Measurements from ENCODE around the gene SYNE3.

Gene SYNE3

GRCh38 chr14:95476747-95477146, 39.7 kb downstream of the SYNE3 start:
- H3K27me3 ChIP-seq (ENCODE audit: control insufficient read depth in 2 of 2, insufficient read depth in 2 of 2, low read length in 2 of 2), result no peaks in the 10 kb centered on the region
- peaks cover 4 to 12% of the 10 kb centered on the region in 2 donors for H3K4me1 ChIP-seq (ENCODE audit: control insufficient read depth in 2 of 2, insufficient read depth in 2 of 2, low read length in 2 of 2)
- H3K4me3 ChIP-seq (ENCODE audit: low read length in 2 of 2), result no peak overlapping the region
- H3K27ac ChIP-seq (ENCODE audit: low read depth in 2 of 2, low read length in 2 of 2), result no peak overlapping the region
- no peak overlapping the region for H3K9ac ChIP-seq (ENCODE audit: low read depth in 1 of 2, low read length in 2 of 2)
- H3K9me3 ChIP-seq (ENCODE audit: control insufficient read depth in 2 of 2, low read length in 2 of 2), result no peaks in the 10 kb centered on the region
- H3K36me3 ChIP-seq (ENCODE audit: control insufficient read depth in 2 of 2, insufficient read depth in 2 of 2, low read length in 2 of 2), result peaks cover 10 to 19% of the 10 kb centered on the region in 2 donors

- H3K27me3 ChIP-seq (ENCODE audit: control insufficient read depth in 2 of 2, insufficient read depth in 2 of 2, low read length in 2 of 2), result no peaks in the 10 kb centered on the region
- no peak overlapping the region for H3K4me3 ChIP-seq (ENCODE audit: low read length in 2 of 2)
- H3K4me1 ChIP-seq (ENCODE audit: control insufficient read depth in 2 of 2, insufficient read depth in 2 of 2, low read length in 2 of 2), result peaks cover 4 to 12% of the 10 kb centered on the region in 2 donors
- H3K36me3 ChIP-seq (ENCODE audit: control insufficient read depth in 2 of 2, insufficient read depth in 2 of 2, low read length in 2 of 2), result peaks cover 10 to 19% of the 10 kb centered on the region in 2 donors
- no peaks in the 10 kb centered on the region for H3K9me3 ChIP-seq (ENCODE audit: control insufficient read depth in 2 of 2, low read length in 2 of 2)
- no peak overlapping the region for H3K9ac ChIP-seq (ENCODE audit: low read depth in 1 of 2, low read length in 2 of 2)
- no peak overlapping the region for H3K27ac ChIP-seq (ENCODE audit: low read depth in 2 of 2, low read length in 2 of 2)
Observed at GRCh38 chr14:95475540-95476240, 40.8 kb downstream of the SYNE3 start.

- Histone ChIP-seq H3K4me3 (ENCODE audit: low read length in 2 of 2) (no peak overlapping the region), H3K9me3 (ENCODE audit: control insufficient read depth in 2 of 2, low read length in 2 of 2) (no peaks in the 10 kb centered on the region), H3K9ac (ENCODE audit: low read depth in 1 of 2, low read length in 2 of 2) (no peak overlapping the region), H3K4me1 (ENCODE audit: control insufficient read depth in 2 of 2, insufficient read depth in 2 of 2, low read length in 2 of 2) (peaks cover 0 to 5% of the 10 kb centered on the region in 2 donors), H3K27me3 (ENCODE audit: control insufficient read depth in 2 of 2, insufficient read depth in 2 of 2, low read length in 2 of 2) (no peaks in the 10 kb centered on the region), H3K36me3 (ENCODE audit: control insufficient read depth in 2 of 2, insufficient read depth in 2 of 2, low read length in 2 of 2) (peaks cover 10 to 19% of the 10 kb centered on the region in 2 donors), H3K27ac (ENCODE audit: low read depth in 2 of 2, low read length in 2 of 2) (no peak overlapping the region)
Observed at GRCh38 chr14:95474941-95475340, 41.5 kb downstream of the SYNE3 start.

GRCh38 chr14:95474486-95474885, 42.0 kb downstream of the SYNE3 start:
- Histone ChIP-seq H3K4me3 (ENCODE audit: low read length in 2 of 2) (no peak overlapping the region), H3K36me3 (ENCODE audit: control insufficient read depth in 2 of 2, insufficient read depth in 2 of 2, low read length in 2 of 2) (peaks cover 10 to 19% of the 10 kb centered on the region in 2 donors)

GRCh38 chr14:95472819-95473251, 43.6 kb downstream of the SYNE3 start:
- no peak overlapping the region for H3K27ac ChIP-seq (ENCODE audit: low read depth in 2 of 2, low read length in 2 of 2)
- no peaks in the 10 kb centered on the region for H3K9me3 ChIP-seq (ENCODE audit: control insufficient read depth in 2 of 2, low read length in 2 of 2)
- H3K27me3 ChIP-seq (ENCODE audit: control insufficient read depth in 2 of 2, insufficient read depth in 2 of 2, low read length in 2 of 2), result no peaks in the 10 kb centered on the region
- H3K4me1 ChIP-seq (ENCODE audit: control insufficient read depth in 2 of 2, insufficient read depth in 2 of 2, low read length in 2 of 2), result peaks cover 14 to 16% of the 10 kb centered on the region in 2 donors
- no peak overlapping the region for H3K9ac ChIP-seq (ENCODE audit: low read depth in 1 of 2, low read length in 2 of 2)
- peaks cover 10 to 21% of the 10 kb centered on the region in 2 donors for H3K36me3 ChIP-seq (ENCODE audit: control insufficient read depth in 2 of 2, insufficient read depth in 2 of 2, low read length in 2 of 2)
- H3K4me3 ChIP-seq (ENCODE audit: low read length in 2 of 2), result no peak overlapping the region

More at GRCh38 chr14:95474486-95474885, 42.0 kb downstream of the SYNE3 start:
- Histone ChIP-seq H3K9ac (ENCODE audit: low read depth in 1 of 2, low read length in 2 of 2) (no peak overlapping the region), H3K4me1 (ENCODE audit: control insufficient read depth in 2 of 2, insufficient read depth in 2 of 2, low read length in 2 of 2) (peaks cover 0 to 2% of the 10 kb centered on the region in 2 donors), H3K27ac (ENCODE audit: low read depth in 2 of 2, low read length in 2 of 2) (no peak overlapping the region), H3K9me3 (ENCODE audit: control insufficient read depth in 2 of 2, low read length in 2 of 2) (no peaks in the 10 kb centered on the region), H3K27me3 (ENCODE audit: control insufficient read depth in 2 of 2, insufficient read depth in 2 of 2, low read length in 2 of 2) (no peaks in the 10 kb centered on the region)

- Histone ChIP-seq H3K4me3 (ENCODE audit: low read length in 2 of 2) (no peak overlapping the region), H3K9ac (ENCODE audit: low read depth in 1 of 2, low read length in 2 of 2) (no peak overlapping the region), H3K4me1 (ENCODE audit: control insufficient read depth in 2 of 2, insufficient read depth in 2 of 2, low read length in 2 of 2) (peaks cover 20 to 24% of the 10 kb centered on the region in 2 donors), H3K36me3 (ENCODE audit: control insufficient read depth in 2 of 2, insufficient read depth in 2 of 2, low read length in 2 of 2) (peaks cover 10 to 21% of the 10 kb centered on the region in 2 donors), H3K27me3 (ENCODE audit: control insufficient read depth in 2 of 2, insufficient read depth in 2 of 2, low read length in 2 of 2) (no peaks in the 10 kb centered on the region), H3K9me3 (ENCODE audit: control insufficient read depth in 2 of 2, low read length in 2 of 2) (no peaks in the 10 kb centered on the region), H3K27ac (ENCODE audit: low read depth in 2 of 2, low read length in 2 of 2) (no peak overlapping the region)
Observed at GRCh38 chr14:95471476-95471875, 45.0 kb downstream of the SYNE3 start.

- H3K4me1 ChIP-seq (ENCODE audit: control insufficient read depth in 2 of 2, insufficient read depth in 2 of 2, low read length in 2 of 2), result peaks cover 20 to 24% of the 10 kb centered on the region in 2 donors
- H3K36me3 ChIP-seq (ENCODE audit: control insufficient read depth in 2 of 2, insufficient read depth in 2 of 2, low read length in 2 of 2), result peaks cover 10 to 21% of the 10 kb centered on the region in 2 donors
- no peak overlapping the region for H3K9ac ChIP-seq (ENCODE audit: low read depth in 1 of 2, low read length in 2 of 2)
- no peak overlapping the region for H3K4me3 ChIP-seq (ENCODE audit: low read length in 2 of 2)
- H3K9me3 ChIP-seq (ENCODE audit: control insufficient read depth in 2 of 2, low read length in 2 of 2), result no peaks in the 10 kb centered on the region
- no peaks in the 10 kb centered on the region for H3K27me3 ChIP-seq (ENCODE audit: control insufficient read depth in 2 of 2, insufficient read depth in 2 of 2, low read length in 2 of 2)
- no peak overlapping the region for H3K27ac ChIP-seq (ENCODE audit: low read depth in 2 of 2, low read length in 2 of 2)
Observed at GRCh38 chr14:95471016-95471415, 45.4 kb downstream of the SYNE3 start.

GRCh38 chr14:95469134-95469481, 47.3 kb downstream of the SYNE3 start:
- Histone ChIP-seq H3K36me3 (ENCODE audit: control insufficient read depth in 2 of 2, insufficient read depth in 2 of 2, low read length in 2 of 2) (peaks cover 10 to 18% of the 10 kb centered on the region in 2 donors), H3K9ac (ENCODE audit: low read depth in 1 of 2, low read length in 2 of 2) (peak overlapping the region; percentile 41 to 43), H3K27ac (ENCODE audit: low read depth in 2 of 2, low read length in 2 of 2) (peak overlapping the region; percentile 76 to 84), H3K9me3 (ENCODE audit: control insufficient read depth in 2 of 2, low read length in 2 of 2) (no peaks in the 10 kb centered on the region), H3K4me3 (ENCODE audit: low read length in 2 of 2) (no peak overlapping the region), H3K27me3 (ENCODE audit: control insufficient read depth in 2 of 2, insufficient read depth in 2 of 2, low read length in 2 of 2) (no peaks in the 10 kb centered on the region), H3K4me1 (ENCODE audit: control insufficient read depth in 2 of 2, insufficient read depth in 2 of 2, low read length in 2 of 2) (peaks cover 25 to 30% of the 10 kb centered on the region in 2 donors)

- Histone ChIP-seq H3K4me1 (ENCODE audit: control insufficient read depth in 2 of 2, insufficient read depth in 2 of 2, low read length in 2 of 2) (peaks cover 28 to 35% of the 10 kb centered on the region in 2 donors), H3K9ac (ENCODE audit: low read depth in 1 of 2, low read length in 2 of 2) (peak overlapping the region; percentile 27 to 41), H3K27ac (ENCODE audit: low read depth in 2 of 2, low read length in 2 of 2) (peak overlapping the region; percentile 76 to 84), H3K4me3 (ENCODE audit: low read length in 2 of 2) (peak overlapping the region in 1 of 2 donors; percentile 0), H3K27me3 (ENCODE audit: control insufficient read depth in 2 of 2, insufficient read depth in 2 of 2, low read length in 2 of 2) (no peaks in the 10 kb centered on the region), H3K9me3 (ENCODE audit: control insufficient read depth in 2 of 2, low read length in 2 of 2) (no peaks in the 10 kb centered on the region), H3K36me3 (ENCODE audit: control insufficient read depth in 2 of 2, insufficient read depth in 2 of 2, low read length in 2 of 2) (peaks cover 8 to 13% of the 10 kb centered on the region in 2 donors)
Observed at GRCh38 chr14:95468448-95469133, 47.9 kb downstream of the SYNE3 start.

GRCh38 chr14:95467657-95468056, 48.8 kb downstream of the SYNE3 start:
- peaks cover 36 to 41% of the 10 kb centered on the region in 2 donors for H3K4me1 ChIP-seq (ENCODE audit: control insufficient read depth in 2 of 2, insufficient read depth in 2 of 2, low read length in 2 of 2)
- H3K9ac ChIP-seq (ENCODE audit: low read depth in 1 of 2, low read length in 2 of 2), result peak overlapping the region in 1 of 2 donors; percentile 24
- H3K4me3 ChIP-seq (ENCODE audit: low read length in 2 of 2), result no peak overlapping the region
- peak overlapping the region; percentile 76 to 84 for H3K27ac ChIP-seq (ENCODE audit: low read depth in 2 of 2, low read length in 2 of 2)
- H3K27me3 ChIP-seq (ENCODE audit: control insufficient read depth in 2 of 2, insufficient read depth in 2 of 2, low read length in 2 of 2), result no peaks in the 10 kb centered on the region
- peaks cover 3 to 9% of the 10 kb centered on the region in 2 donors for H3K36me3 ChIP-seq (ENCODE audit: control insufficient read depth in 2 of 2, insufficient read depth in 2 of 2, low read length in 2 of 2)
- no peaks in the 10 kb centered on the region for H3K9me3 ChIP-seq (ENCODE audit: control insufficient read depth in 2 of 2, low read length in 2 of 2)
